Caco-2 (cell line): Measurements from ENCODE around the gene SLC7A1. TPM values are rescaled to one million over a fixed set of nuclear protein-coding genes. Genes with fewer than 3 reads are reported as not detected.

ENCODE experiments used
- BruUV-seq: library from RNA; stranded (reverse); fragments of 400-500 nt; replicated peaks from 2 replicates; lab custom pipeline; 2021; lab: Mats Ljungman, UMichigan
- CTCF ChIA-PET: fragments of 300-600 bp; sonication (Branson Sonifier 250); formaldehyde crosslinking; loops from one replicate; lab custom pipeline; 2022; ENCODE audit warnings: antibody characterized with exemption; lab: Charles Lee
- POLR2A ChIA-PET: fragments of 300-600 bp; sonication (Branson Sonifier 250); formaldehyde crosslinking; loops from one replicate; lab custom pipeline; 2022; ENCODE audit warnings: antibody characterized with exemption; lab: Charles Lee
- DNase-seq, 2 experiments: peaks; one replicate each; pipeline versions ENCODE4 v3.0.0 to v3.0.0-alpha.2; 2020 to 2022
- H3K27me3 ChIP-seq: replicated peaks from 2 replicates; pipeline ENCODE4 v1.6.0; 2011; ENCODE audit warnings: low read length; ENCODE audit not compliant: control insufficient read depth, insufficient read depth
- H3K36me3 ChIP-seq: 2 replicates; pipeline ENCODE4 v1.5.1; 2011; ENCODE audit warnings: low read length; ENCODE audit not compliant: control insufficient read depth, insufficient read depth
- H3K4me1 ChIP-seq: fragments of 250-450 bp; sonication (Bioruptor Pico); 2 replicates; pipeline ENCODE4 v1.5.1; 2020; ENCODE audit warnings: mild to moderate bottlenecking
- H3K4me3 ChIP-seq: 2 replicates; pipeline ENCODE4 v1.5.1; 2011; ENCODE audit warnings: low read depth, mild to moderate bottlenecking, control low read depth, low read length
- H3K9me3 ChIP-seq: fragments of 250-450 bp; sonication (Bioruptor Pico); 2 replicates; pipeline ENCODE4 v1.5.1; 2020; ENCODE audit warnings: mild to moderate bottlenecking, moderate library complexity
- H3K27ac Mint-ChIP-seq: one replicate; pipeline ENCODE4 v1.8.0; 2022; ENCODE audit warnings: mixed read lengths; ENCODE audit not compliant: unreplicated experiment
- H3K27me3 Mint-ChIP-seq: one replicate; pipeline ENCODE4 v1.8.0; 2022; ENCODE audit warnings: mixed read lengths; ENCODE audit not compliant: insufficient read depth, unreplicated experiment
- H3K36me3 Mint-ChIP-seq: one replicate; pipeline ENCODE4 v1.8.0; 2022; ENCODE audit warnings: mild to moderate bottlenecking, mixed read lengths; ENCODE audit not compliant: insufficient read depth, unreplicated experiment
- H3K4me1 Mint-ChIP-seq: one replicate; pipeline ENCODE4 v1.8.0; 2022; ENCODE audit warnings: low read depth, mixed read lengths; ENCODE audit not compliant: unreplicated experiment
- H3K4me3 Mint-ChIP-seq: one replicate; pipeline ENCODE4 v1.8.0; 2022; ENCODE audit warnings: mild to moderate bottlenecking, moderate library complexity, mixed read lengths; ENCODE audit not compliant: unreplicated experiment
- H3K9me3 Mint-ChIP-seq: one replicate; pipeline ENCODE4 v1.8.0; 2022; ENCODE audit warnings: mixed read lengths; ENCODE audit not compliant: unreplicated experiment
- CTCF ChIP-seq, 2 experiments: fragments of 200-600 bp in 1 of 2; IDR thresholded peaks; 1 replicate in 1 of 2; 2 replicates in 1 of 2; pipeline versions ENCODE4 v1.5.1 to v1.8.0; 2011 to 2022; ENCODE audit warnings: antibody characterized with exemption in 1 of 2, control low read depth in 1 of 2, inconsistent platforms in 1 of 2, low read depth in 1 of 2, low read length in 1 of 2, mild to moderate bottlenecking in 1 of 2, moderate library complexity in 1 of 2; ENCODE audit not compliant: insufficient read depth in 1 of 2, severe bottlenecking in 1 of 2, unreplicated experiment in 1 of 2
- intact Hi-C: fragments of 100-400 bp; cut with micrococcal nuclease; formaldehyde crosslinking; loops from one replicate; pipeline ENCODE4 v1.10.0; 2022; ENCODE audit not compliant: unreplicated experiment
- total RNA-seq: library from RNA; stranded (reverse); gene quantifications from 2 replicates; pipeline ENCODE4 v1.2.3, GENCODE V29; 2022

SLC7A1 gene
- total RNA-seq, 1 experiment from 2014 or later, result 180 TPM

GRCh38 chr13:29572575-29572974 is 22.9 kb downstream of the SLC7A1 start:
- CTCF ChIA-PET, result no interaction called here
- no peaks in the 10 kb centered on the region for H3K27me3 ChIP-seq
- no peaks in the 10 kb centered on the region for H3K27me3 Mint-ChIP-seq
- H3K9me3 Mint-ChIP-seq, result no peaks in the 10 kb centered on the region
- H3K9me3 ChIP-seq, result no peaks in the 10 kb centered on the region
- H3K4me1 Mint-ChIP-seq, result peaks cover 13% of the 10 kb centered on the region
- no peak for DNase-seq
- H3K27ac Mint-ChIP-seq, result no peak overlapping the region
- intact Hi-C loops, result no loop called here
- no peaks in the 10 kb centered on the region for H3K36me3 ChIP-seq
- H3K4me3 Mint-ChIP-seq, result no peak overlapping the region
- H3K4me3 ChIP-seq, result no peak overlapping the region
- peaks cover 60% of the 10 kb centered on the region for H3K36me3 Mint-ChIP-seq
- no TSS peak for BruUV-seq
- no peaks in the 10 kb centered on the region; the same call in 1 of the 2 replicates for H3K4me1 ChIP-seq
- POLR2A ChIA-PET, result no interaction called here
- TF ChIP-seq CTCF (IDR thresholded peaks at IDR 0.05; ENCODE audit: insufficient read depth in 1 of 2, low read depth in 1 of 2, low read length in 1 of 2, severe bottlenecking in 1 of 2, unreplicated experiment in 1 of 2), result no peak

- H3K4me3 Mint-ChIP-seq, result no peak overlapping the region
- intact Hi-C loops, result no loop called here
- no peak for TF ChIP-seq CTCF (IDR thresholded peaks at IDR 0.05; ENCODE audit: insufficient read depth in 1 of 2, low read depth in 1 of 2, low read length in 1 of 2, severe bottlenecking in 1 of 2, unreplicated experiment in 1 of 2)
- no peak overlapping the region for H3K27ac Mint-ChIP-seq
- no peaks in the 10 kb centered on the region for H3K9me3 Mint-ChIP-seq
- DNase-seq, result no peak
- peaks cover 65% of the 10 kb centered on the region for H3K36me3 Mint-ChIP-seq
- Histone ChIP-seq H3K4me1 (no peaks in the 10 kb centered on the region; the same call in 1 of the 2 replicates), H3K4me3 (no peak overlapping the region), H3K27me3 (no peaks in the 10 kb centered on the region), H3K36me3 (no peaks in the 10 kb centered on the region), H3K9me3 (no peaks in the 10 kb centered on the region)
- ChIA-PET CTCF (no interaction called here), POLR2A (no interaction called here)
- no peaks in the 10 kb centered on the region for H3K27me3 Mint-ChIP-seq
- BruUV-seq, result no TSS peak
- peaks cover 13% of the 10 kb centered on the region for H3K4me1 Mint-ChIP-seq
Observed at GRCh38 chr13:29571876-29572570, 23.5 kb downstream of the SLC7A1 start.

GRCh38 chr13:29570051-29570654 is 25.3 kb downstream of the SLC7A1 start:
- H3K4me3 ChIP-seq, result no peak overlapping the region
- CTCF ChIA-PET, result no interaction called here
- Mint-ChIP-seq H3K9me3 (no peaks in the 10 kb centered on the region), H3K27ac (no peak overlapping the region), H3K4me3 (no peak overlapping the region), H3K27me3 (no peaks in the 10 kb centered on the region), H3K4me1 (peaks cover 18% of the 10 kb centered on the region), H3K36me3 (peaks cover 60% of the 10 kb centered on the region)
- H3K9me3 ChIP-seq, result no peaks in the 10 kb centered on the region
- POLR2A ChIA-PET, result no interaction called here
- no peak for TF ChIP-seq CTCF (IDR thresholded peaks at IDR 0.05; ENCODE audit: insufficient read depth in 1 of 2, low read depth in 1 of 2, low read length in 1 of 2, severe bottlenecking in 1 of 2, unreplicated experiment in 1 of 2)
- H3K36me3 ChIP-seq, result no peaks in the 10 kb centered on the region
- intact Hi-C loops, result no loop called here
- no TSS peak for BruUV-seq
- H3K4me1 ChIP-seq, result no peaks in the 10 kb centered on the region; the same call in 1 of the 2 replicates
- DNase-seq, result no peak
- no peaks in the 10 kb centered on the region for H3K27me3 ChIP-seq
